Superior temporal gyrus (tissue), 1 donor: ENCODE data around the gene SLC9A9.

ENCODE experiments used
- DNase-seq: peaks from one replicate; pipeline ENCODE4 v3.0.0-alpha.2; 2016; ENCODE audit errors: extremely low spot score

The SLC9A9 gene

GRCh38 chr3:143648708-143649107 is 199.6 kb downstream of the SLC9A9 start:
- no peak for DNase-seq

- DNase-seq: no peak
Measured at GRCh38 chr3:143648218-143648617, 200.1 kb downstream of the SLC9A9 start.

- peak; percentile 73 for DNase-seq
Measured at GRCh38 chr3:143644370-143645089, 203.7 kb downstream of the SLC9A9 start.

GRCh38 chr3:143643905-143644304 is 204.4 kb downstream of the SLC9A9 start:
- no peak for DNase-seq

- no peak for DNase-seq
Measured at GRCh38 chr3:143640774-143641173, 207.5 kb downstream of the SLC9A9 start.

GRCh38 chr3:143637133-143637532 is 211.1 kb downstream of the SLC9A9 start:
- no peak for DNase-seq

- DNase-seq: peak; percentile 38
Measured at GRCh38 chr3:143634991-143635390, 213.3 kb downstream of the SLC9A9 start.

GRCh38 chr3:143634427-143634826 is 213.8 kb downstream of the SLC9A9 start:
- DNase-seq: no peak

- no peak for DNase-seq
Measured at GRCh38 chr3:143633816-143634215, 214.5 kb downstream of the SLC9A9 start.

- DNase-seq: no peak
Measured at GRCh38 chr3:143629726-143630125, 218.5 kb downstream of the SLC9A9 start.

- no peak for DNase-seq
Measured at GRCh38 chr3:143628971-143629370, 219.3 kb downstream of the SLC9A9 start.

GRCh38 chr3:143627336-143627735 is 220.9 kb downstream of the SLC9A9 start:
- no peak for DNase-seq

- DNase-seq: no peak
Measured at GRCh38 chr3:143619231-143619630, 229.0 kb downstream of the SLC9A9 start.

- DNase-seq: no peak
Measured at GRCh38 chr3:143617050-143617449, 231.2 kb downstream of the SLC9A9 start.

- no peak for DNase-seq
Measured at GRCh38 chr3:143613226-143613625, 235.0 kb downstream of the SLC9A9 start.

- no peak for DNase-seq
Measured at GRCh38 chr3:143612541-143612940, 235.7 kb downstream of the SLC9A9 start.

GRCh38 chr3:143608966-143609365 is 239.3 kb downstream of the SLC9A9 start:
- DNase-seq: no peak

GRCh38 chr3:143605233-143605950 is 242.9 kb downstream of the SLC9A9 start:
- no peak for DNase-seq

- DNase-seq: no peak
Measured at GRCh38 chr3:143604402-143605185, 243.7 kb downstream of the SLC9A9 start.

- DNase-seq: no peak
Measured at GRCh38 chr3:143603774-143604173, 244.5 kb downstream of the SLC9A9 start.

GRCh38 chr3:143601723-143602484 is 246.4 kb downstream of the SLC9A9 start:
- no peak for DNase-seq
